OCI-LY1 (cell line): ENCODE data around the gene PRRC2A.
A peak's percentile ranks its signal among the peaks of the same experiment; 100 is the strongest.

Source experiments
- H2AFZ ChIP-seq: fragments of 200-600 bp; sonication (generic), shearing (Covaris generic); 2 replicates; pipeline ENCODE4 v1.6.0; 2014; ENCODE audit warnings: antibody characterized with exemption, mild to moderate bottlenecking, low read length
- H3F3A ChIP-seq: fragments of 200-600 bp; sonication (generic), shearing (Covaris generic); 2 replicates; pipeline ENCODE4 v1.6.0; 2014; ENCODE audit warnings: mild to moderate bottlenecking, antibody characterized with exemption, low read length, moderate library complexity; ENCODE audit not compliant: insufficient read depth
- H3K27ac ChIP-seq: fragments of 200-600 bp; sonication (generic); 2 replicates; pipeline ENCODE4 v1.5.1; 2014; ENCODE audit warnings: low read length, mixed run types, mild to moderate bottlenecking, low read depth; ENCODE audit not compliant: poor library complexity, severe bottlenecking
- H3K27me3 ChIP-seq: fragments of 200-600 bp; sonication (generic); 2 replicates; pipeline ENCODE4 v1.6.0; 2014; ENCODE audit warnings: antibody characterized with exemption, mild to moderate bottlenecking, low read length, moderate library complexity; ENCODE audit not compliant: insufficient read depth
- H3K36me3 ChIP-seq: fragments of 200-600 bp; sonication (generic); 2 replicates; pipeline ENCODE4 v1.6.1; 2014; ENCODE audit warnings: mild to moderate bottlenecking, antibody characterized with exemption, low read length, moderate library complexity, mixed read lengths; ENCODE audit not compliant: insufficient read depth
- H3K4me1 ChIP-seq: fragments of 200-600 bp; sonication (generic); 2 replicates; pipeline ENCODE4 v1.5.1; 2014; ENCODE audit warnings: mild to moderate bottlenecking, low read length, moderate library complexity; ENCODE audit not compliant: insufficient read depth, severe bottlenecking
- H3K4me2 ChIP-seq: fragments of 200-600 bp; sonication (generic), shearing (Covaris generic); 2 replicates; pipeline ENCODE4 v1.6.1; 2014; ENCODE audit warnings: low read length
- H3K4me3 ChIP-seq: fragments of 200-600 bp; sonication (generic); 2 replicates; pipeline ENCODE4 v1.5.1; 2014; ENCODE audit warnings: low read length, low read depth, mild to moderate bottlenecking, mixed read lengths; ENCODE audit not compliant: poor library complexity, severe bottlenecking
- H3K79me2 ChIP-seq: fragments of 200-600 bp; shearing (Covaris generic); 2 replicates; pipeline ENCODE4 v1.6.1; 2016; ENCODE audit warnings: mixed run types, low read length, mixed read lengths; ENCODE audit not compliant: insufficient read depth
- H3K9ac ChIP-seq: fragments of 200-600 bp; sonication (generic), shearing (Covaris generic); 2 replicates; pipeline ENCODE4 v1.6.1; 2014; ENCODE audit warnings: mild to moderate bottlenecking, low read length, mixed read lengths
- H3K9me2 ChIP-seq: fragments of 200-600 bp; sonication (generic), shearing (Covaris generic); 2 replicates; pipeline ENCODE4 v1.6.1; 2014; ENCODE audit warnings: low read depth, mild to moderate bottlenecking, low read length, mixed read lengths
- H3K9me3 ChIP-seq: fragments of 200-600 bp; shearing (Covaris generic); 2 replicates; pipeline ENCODE4 v1.6.1; 2014; ENCODE audit warnings: low read length, mixed read lengths
- H4K20me1 ChIP-seq: fragments of 200-600 bp; sonication (generic), shearing (Covaris generic); 2 replicates; pipeline ENCODE4 v1.6.0; 2016; ENCODE audit warnings: mild to moderate bottlenecking, low read length; ENCODE audit not compliant: insufficient read depth
- EZH2 ChIP-seq: fragments of 200-600 bp; sonication (generic), shearing (Covaris generic); IDR thresholded peaks from 2 replicates; pipeline ENCODE4 v1.8.0; 2017; ENCODE audit warnings: borderline replicate concordance, mixed run types, mild to moderate bottlenecking, antibody characterized with exemption, low read length, moderate library complexity, mixed read lengths
- TF ChIP-seq, protein P1 (sequence below): fragments of 200-600 bp; sonication (generic), shearing (Covaris generic); IDR thresholded peaks from 2 replicates; pipeline ENCODE4 v1.5.1; 2017; ENCODE audit warnings: mild to moderate bottlenecking, antibody characterized with exemption, low read length, moderate library complexity, mixed read lengths

Gene PRRC2A

DNA sequence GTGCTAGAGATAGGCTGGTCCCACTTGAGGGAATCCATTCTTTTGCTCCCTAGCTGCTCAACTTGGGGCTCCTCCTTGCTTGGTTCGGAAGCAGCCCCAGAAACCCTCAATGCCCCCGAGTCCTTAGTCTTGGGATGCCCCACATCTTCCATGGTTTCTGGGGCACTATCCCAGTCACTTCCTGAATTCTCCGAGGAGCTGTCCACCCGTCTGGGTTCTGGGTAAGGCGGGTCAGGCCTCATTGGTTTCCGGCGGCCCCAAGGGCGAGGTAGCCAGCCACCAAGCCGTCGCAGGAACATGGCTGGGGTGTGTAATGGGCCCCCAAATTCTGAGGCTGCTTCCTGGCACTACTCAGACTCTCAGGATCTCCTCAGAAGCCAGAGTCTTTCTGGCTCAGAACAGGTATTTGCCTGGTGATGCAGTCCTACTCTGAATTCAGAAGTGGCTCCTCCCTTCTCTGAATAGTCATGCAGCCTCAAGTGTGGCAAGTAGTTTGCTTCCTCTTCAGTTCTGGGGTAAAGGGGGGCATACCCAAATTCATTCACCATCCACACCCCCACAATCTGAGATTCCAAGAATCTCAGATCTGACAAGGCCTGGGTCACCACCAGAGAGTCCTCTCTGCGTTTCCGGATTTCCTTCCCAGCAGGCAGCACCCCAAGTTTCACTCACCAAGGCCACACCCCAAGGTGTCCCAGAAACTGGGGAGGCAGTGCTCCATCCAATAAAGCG lies 39.3 kb downstream of the PRRC2A start:
- Histone ChIP-seq H2AFZ (no peak overlapping the region), H3K79me2 (peaks cover 18% of the 10 kb centered on the region; the same call in 1 of the 2 replicates), H3K4me1 (peaks cover 60% of the 10 kb centered on the region), H3K36me3 (peaks cover 17% of the 10 kb centered on the region; the same call in 1 of the 2 replicates), H3K4me3 (peak overlapping the region; percentile 89), H4K20me1 (no peaks in the 10 kb centered on the region), H3K9me3 (no peaks in the 10 kb centered on the region), H3K9me2 (no peaks in the 10 kb centered on the region), H3F3A (no peaks in the 10 kb centered on the region), H3K27ac (peak overlapping the region; percentile 54), H3K9ac (peak overlapping the region; percentile 94), H3K27me3 (no peaks in the 10 kb centered on the region), H3K4me2 (peak overlapping the region; percentile 97)
- no peak for TF ChIP-seq EZH2
- TF ChIP-seq, protein P1, sequence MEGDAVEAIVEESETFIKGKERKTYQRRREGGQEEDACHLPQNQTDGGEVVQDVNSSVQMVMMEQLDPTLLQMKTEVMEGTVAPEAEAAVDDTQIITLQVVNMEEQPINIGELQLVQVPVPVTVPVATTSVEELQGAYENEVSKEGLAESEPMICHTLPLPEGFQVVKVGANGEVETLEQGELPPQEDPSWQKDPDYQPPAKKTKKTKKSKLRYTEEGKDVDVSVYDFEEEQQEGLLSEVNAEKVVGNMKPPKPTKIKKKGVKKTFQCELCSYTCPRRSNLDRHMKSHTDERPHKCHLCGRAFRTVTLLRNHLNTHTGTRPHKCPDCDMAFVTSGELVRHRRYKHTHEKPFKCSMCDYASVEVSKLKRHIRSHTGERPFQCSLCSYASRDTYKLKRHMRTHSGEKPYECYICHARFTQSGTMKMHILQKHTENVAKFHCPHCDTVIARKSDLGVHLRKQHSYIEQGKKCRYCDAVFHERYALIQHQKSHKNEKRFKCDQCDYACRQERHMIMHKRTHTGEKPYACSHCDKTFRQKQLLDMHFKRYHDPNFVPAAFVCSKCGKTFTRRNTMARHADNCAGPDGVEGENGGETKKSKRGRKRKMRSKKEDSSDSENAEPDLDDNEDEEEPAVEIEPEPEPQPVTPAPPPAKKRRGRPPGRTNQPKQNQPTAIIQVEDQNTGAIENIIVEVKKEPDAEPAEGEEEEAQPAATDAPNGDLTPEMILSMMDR = no peak

DNA sequence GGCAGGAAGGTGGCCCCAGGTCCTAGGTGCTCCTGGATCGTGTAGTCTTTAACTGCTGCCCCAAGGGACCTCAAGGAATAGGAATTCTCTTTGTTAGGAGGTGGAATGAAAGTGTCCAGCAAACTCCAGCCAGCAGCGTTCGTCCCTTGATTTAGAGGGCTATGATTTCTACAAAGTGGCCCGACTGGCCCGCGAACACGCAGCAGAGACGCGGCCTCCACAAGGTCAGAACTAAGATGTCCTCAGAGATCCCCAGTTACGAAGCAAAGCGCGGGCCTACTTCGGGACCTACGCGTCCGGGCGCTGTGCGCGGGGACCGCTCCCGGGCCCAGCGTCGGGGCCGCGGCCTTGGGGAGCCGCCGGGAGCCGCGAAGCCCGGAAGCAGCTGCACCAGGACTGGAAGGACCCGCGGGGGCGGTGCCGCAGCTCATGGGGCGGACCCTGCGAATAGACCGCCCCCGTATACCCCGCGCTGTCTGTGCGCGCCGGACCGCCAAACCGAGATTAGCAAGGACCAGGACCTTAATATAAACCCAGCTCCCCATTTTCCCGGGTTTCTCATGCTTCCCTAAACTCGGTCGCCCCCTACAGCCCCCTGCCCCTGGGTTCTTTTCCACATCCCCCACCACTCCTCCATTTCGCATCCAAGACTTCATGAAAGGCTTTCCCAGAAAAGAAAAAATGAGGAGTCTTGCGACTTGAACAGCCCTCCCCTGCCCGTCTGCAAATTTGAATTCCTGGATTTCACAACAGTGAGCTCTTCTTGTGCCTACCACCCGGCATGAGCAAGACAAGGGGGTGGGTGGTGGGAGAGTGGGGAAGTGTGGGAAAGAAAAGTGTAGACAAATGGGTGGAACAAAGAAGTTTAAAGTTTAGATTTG lies 40.1 kb downstream of the PRRC2A start, which contains the start of gene C6orf47:
TSS of gene C6orf47 (minus strand) at position 398 of the 881 bp plus-strand sequence. CDS start 831 bp downstream, outside the sequence.
- H3K79me2 ChIP-seq = peaks cover 18% of the 10 kb centered on the region; the same call in 1 of the 2 replicates
- H3K9me2 ChIP-seq = no peaks in the 10 kb centered on the region
- peaks cover 60% of the 10 kb centered on the region for H3K4me1 ChIP-seq

More for the DNA sequence above, 40.1 kb downstream of the PRRC2A start, which contains the start of gene C6orf47:
- peak within 1 kb of the TSS; percentile 89 for H3K4me3 ChIP-seq
- TF ChIP-seq, protein P1 = no peak
- no peak for TF ChIP-seq EZH2
- peaks cover 17% of the 10 kb centered on the region; the same call in 1 of the 2 replicates for H3K36me3 ChIP-seq
- H3K9me3 ChIP-seq = no peaks in the 10 kb centered on the region
- H3F3A ChIP-seq = no peaks in the 10 kb centered on the region
- no peak within 1 kb of the TSS for H2AFZ ChIP-seq
- no peaks in the 10 kb centered on the region for H3K27me3 ChIP-seq
- H3K4me2 ChIP-seq = peak within 1 kb of the TSS; percentile 97
- peak within 1 kb of the TSS; percentile 54 for H3K27ac ChIP-seq
- peak within 1 kb of the TSS; percentile 94 for H3K9ac ChIP-seq
- no peaks in the 10 kb centered on the region for H4K20me1 ChIP-seq
